HG02884 (cell line): Measurements from ENCODE around the gene HDHD3.
A peak's percentile ranks its signal among the peaks of the same experiment; 100 is the strongest.

Experiments used
- ATAC-seq: cut with Tn5 transposase; IDR thresholded peaks from one replicate; pipeline ENCODE4 v1.9.1; 2021; ENCODE audit warnings: mild to moderate bottlenecking, moderate library complexity; ENCODE audit not compliant: unreplicated experiment

The HDHD3 gene

GRCh38 chr9:113340011-113340699 is 36.6 kb downstream of the HDHD3 start, which contains the start of gene WDR31:
Gene WDR31 (minus strand): TSS chr9:113340275. CDS start chr9:113332022, 8,253 bp downstream.
- peak; percentile 99 for ATAC-seq

DNA sequence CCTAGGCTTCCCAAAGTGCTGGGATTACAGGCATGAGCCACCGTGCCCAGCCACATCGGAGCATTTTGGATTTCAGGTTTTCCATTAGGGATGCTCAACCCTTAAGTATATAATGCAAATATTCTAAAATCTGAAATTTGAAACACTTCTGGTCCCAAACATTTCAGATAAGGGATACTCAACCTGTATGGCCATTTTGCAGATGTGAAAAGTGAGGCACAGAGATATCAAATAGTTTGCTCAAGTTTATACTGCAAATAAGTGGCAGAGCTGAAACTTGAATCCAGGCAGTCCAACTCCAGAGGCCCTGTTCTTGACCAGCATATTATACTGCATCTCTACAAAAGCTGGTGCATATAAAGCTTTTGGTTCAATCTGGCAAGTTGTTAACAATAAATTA is 39.1 kb downstream of the HDHD3 start:
- ATAC-seq = no peak

DNA sequence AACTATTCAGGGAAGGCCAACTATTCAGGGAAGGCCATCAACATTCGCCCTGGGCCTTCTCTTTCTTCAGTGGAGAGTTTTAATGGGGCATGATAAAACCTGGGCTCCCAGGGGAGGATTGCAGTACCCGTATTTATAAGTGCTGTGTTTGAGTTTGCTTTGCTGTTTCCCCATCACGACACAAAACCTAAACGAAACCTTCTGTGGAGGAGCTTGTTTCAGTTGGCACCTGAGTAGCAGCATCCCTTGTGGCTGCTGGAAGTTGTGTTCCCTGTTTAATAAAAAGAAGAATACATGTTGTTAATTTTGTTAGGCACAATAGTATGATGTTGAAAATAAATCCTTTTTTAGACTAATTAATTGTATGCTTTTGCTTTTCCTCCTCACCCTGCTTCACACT is 45.0 kb downstream of the HDHD3 start:
- ATAC-seq = no peak

DNA sequence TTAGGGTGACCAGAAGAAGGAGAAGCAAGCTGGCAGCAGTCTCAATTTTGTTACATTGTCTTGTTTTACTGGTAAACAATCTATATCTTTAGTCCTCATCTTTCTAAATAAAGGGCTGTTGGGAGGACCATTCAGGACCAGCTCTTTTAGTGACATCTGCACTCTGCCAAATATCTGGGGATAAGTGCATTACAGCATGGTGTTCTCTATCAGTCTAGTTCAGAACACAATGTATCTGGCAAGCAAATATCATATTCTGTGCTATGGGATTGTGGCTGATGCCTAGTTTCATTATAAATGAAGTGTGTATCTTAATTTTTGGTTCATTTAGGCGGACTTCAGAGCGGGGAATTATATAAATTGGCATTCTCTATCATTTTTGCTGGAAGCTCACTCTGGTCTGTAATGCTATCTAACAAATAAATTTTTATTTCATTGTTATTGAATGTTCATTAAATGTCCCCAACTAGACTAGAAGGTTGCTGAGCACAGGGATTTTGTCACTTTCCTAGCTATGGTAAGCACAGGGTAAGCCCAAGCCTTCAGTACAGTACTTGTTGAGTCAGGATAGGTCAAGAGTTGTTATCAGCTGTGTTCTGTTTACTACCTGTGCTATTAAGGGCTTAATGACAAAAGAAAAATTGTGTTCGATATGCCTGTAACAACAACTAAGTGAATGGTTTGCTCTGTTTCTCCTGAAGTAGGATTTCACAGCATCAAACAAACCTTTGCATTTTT is 48.6 kb downstream of the HDHD3 start:
- no peak for ATAC-seq

DNA sequence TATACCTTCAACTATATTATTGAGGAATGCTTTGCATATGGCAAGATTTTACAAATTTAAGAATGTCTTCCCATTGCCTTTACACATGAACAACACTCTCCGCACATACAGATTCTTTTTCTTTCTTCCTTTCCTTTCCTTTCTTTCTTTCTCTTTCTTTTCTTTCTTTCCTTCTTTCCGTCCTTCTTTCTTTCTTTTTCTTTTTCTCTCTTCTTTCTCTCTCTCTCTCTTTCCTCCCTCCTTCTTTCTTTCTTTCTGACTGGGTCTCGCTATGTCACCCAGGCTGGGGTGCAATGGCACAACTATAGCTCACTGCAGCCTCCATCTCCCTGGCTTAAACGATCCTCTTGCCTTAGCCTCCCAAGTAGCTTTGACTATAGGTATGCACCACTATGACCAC is 50.6 kb downstream of the HDHD3 start:
- ATAC-seq = no peak
